OCI-LY1 (cell line): ENCODE data around the gene SIRT1.
A peak's percentile ranks its signal among the peaks of the same experiment; 100 is the strongest.
"Not testable (repeated sequence)": the region's sequence is repeated elsewhere in the genome, so short reads cannot be mapped to it uniquely, and the experiment has no call there.

Source experiments
- H2AFZ ChIP-seq: fragments of 200-600 bp; sonication (generic), shearing (Covaris generic); 2 replicates; pipeline ENCODE4 v1.6.0; 2014; ENCODE audit warnings: antibody characterized with exemption, mild to moderate bottlenecking, low read length
- H3F3A ChIP-seq: fragments of 200-600 bp; sonication (generic), shearing (Covaris generic); 2 replicates; pipeline ENCODE4 v1.6.0; 2014; ENCODE audit warnings: mild to moderate bottlenecking, antibody characterized with exemption, low read length, moderate library complexity; ENCODE audit not compliant: insufficient read depth
- H3K27ac ChIP-seq: fragments of 200-600 bp; sonication (generic); 2 replicates; pipeline ENCODE4 v1.5.1; 2014; ENCODE audit warnings: low read length, mixed run types, mild to moderate bottlenecking, low read depth; ENCODE audit not compliant: poor library complexity, severe bottlenecking
- H3K27me3 ChIP-seq: fragments of 200-600 bp; sonication (generic); 2 replicates; pipeline ENCODE4 v1.6.0; 2014; ENCODE audit warnings: antibody characterized with exemption, mild to moderate bottlenecking, low read length, moderate library complexity; ENCODE audit not compliant: insufficient read depth
- H3K36me3 ChIP-seq: fragments of 200-600 bp; sonication (generic); 2 replicates; pipeline ENCODE4 v1.6.1; 2014; ENCODE audit warnings: mild to moderate bottlenecking, antibody characterized with exemption, low read length, moderate library complexity, mixed read lengths; ENCODE audit not compliant: insufficient read depth
- H3K4me1 ChIP-seq: fragments of 200-600 bp; sonication (generic); 2 replicates; pipeline ENCODE4 v1.5.1; 2014; ENCODE audit warnings: mild to moderate bottlenecking, low read length, moderate library complexity; ENCODE audit not compliant: insufficient read depth, severe bottlenecking
- H3K4me2 ChIP-seq: fragments of 200-600 bp; sonication (generic), shearing (Covaris generic); 2 replicates; pipeline ENCODE4 v1.6.1; 2014; ENCODE audit warnings: low read length
- H3K4me3 ChIP-seq: fragments of 200-600 bp; sonication (generic); 2 replicates; pipeline ENCODE4 v1.5.1; 2014; ENCODE audit warnings: low read length, low read depth, mild to moderate bottlenecking, mixed read lengths; ENCODE audit not compliant: poor library complexity, severe bottlenecking
- H3K79me2 ChIP-seq: fragments of 200-600 bp; shearing (Covaris generic); 2 replicates; pipeline ENCODE4 v1.6.1; 2016; ENCODE audit warnings: mixed run types, low read length, mixed read lengths; ENCODE audit not compliant: insufficient read depth
- H3K9ac ChIP-seq: fragments of 200-600 bp; sonication (generic), shearing (Covaris generic); 2 replicates; pipeline ENCODE4 v1.6.1; 2014; ENCODE audit warnings: mild to moderate bottlenecking, low read length, mixed read lengths
- H3K9me2 ChIP-seq: fragments of 200-600 bp; sonication (generic), shearing (Covaris generic); 2 replicates; pipeline ENCODE4 v1.6.1; 2014; ENCODE audit warnings: low read depth, mild to moderate bottlenecking, low read length, mixed read lengths
- H3K9me3 ChIP-seq: fragments of 200-600 bp; shearing (Covaris generic); 2 replicates; pipeline ENCODE4 v1.6.1; 2014; ENCODE audit warnings: low read length, mixed read lengths
- H4K20me1 ChIP-seq: fragments of 200-600 bp; sonication (generic), shearing (Covaris generic); 2 replicates; pipeline ENCODE4 v1.6.0; 2016; ENCODE audit warnings: mild to moderate bottlenecking, low read length; ENCODE audit not compliant: insufficient read depth
- EZH2 ChIP-seq: fragments of 200-600 bp; sonication (generic), shearing (Covaris generic); IDR thresholded peaks from 2 replicates; pipeline ENCODE4 v1.8.0; 2017; ENCODE audit warnings: borderline replicate concordance, mixed run types, mild to moderate bottlenecking, antibody characterized with exemption, low read length, moderate library complexity, mixed read lengths
- TF ChIP-seq, protein P1 (sequence below): fragments of 200-600 bp; sonication (generic), shearing (Covaris generic); IDR thresholded peaks from 2 replicates; pipeline ENCODE4 v1.5.1; 2017; ENCODE audit warnings: mild to moderate bottlenecking, antibody characterized with exemption, low read length, moderate library complexity, mixed read lengths

Gene SIRT1

DNA sequence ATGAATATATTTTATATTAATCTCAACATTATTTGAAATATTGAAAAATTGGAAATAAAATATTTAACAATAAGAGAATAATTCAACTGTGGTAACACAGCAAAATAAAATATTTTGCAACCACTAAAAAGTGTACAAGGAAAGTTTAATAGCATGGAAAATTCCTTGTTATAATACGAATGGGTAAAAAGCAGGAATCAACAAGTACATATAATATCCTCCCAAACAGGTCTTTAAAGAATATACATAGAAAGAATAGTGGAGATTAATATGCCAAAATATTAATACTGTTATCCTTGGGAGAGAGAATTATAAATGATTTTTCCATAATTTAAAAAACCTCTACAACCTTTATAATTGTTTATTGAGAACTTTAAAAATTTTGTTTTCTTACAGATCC is 47.5 kb upstream of the SIRT1 start:
- H3K4me2 ChIP-seq, result peak overlapping the region; percentile 91
- no peak overlapping the region for H3K27ac ChIP-seq
- 0 out of 2 replicates have a peak overlapping the region, but pooled peaks have one; percentile 76 for H2AFZ ChIP-seq
- H3F3A ChIP-seq, result no peaks in the 10 kb centered on the region
- no peaks in the 10 kb centered on the region for H3K36me3 ChIP-seq
- peaks cover 6% of the 10 kb centered on the region; the same call in 1 of the 2 replicates for H3K9me3 ChIP-seq
- peak overlapping the region; percentile 71 for H3K4me3 ChIP-seq
- H3K27me3 ChIP-seq, result no peaks in the 10 kb centered on the region
- H3K79me2 ChIP-seq, result peaks cover 10% of the 10 kb centered on the region
- no peak for TF ChIP-seq EZH2
- TF ChIP-seq, protein P1, sequence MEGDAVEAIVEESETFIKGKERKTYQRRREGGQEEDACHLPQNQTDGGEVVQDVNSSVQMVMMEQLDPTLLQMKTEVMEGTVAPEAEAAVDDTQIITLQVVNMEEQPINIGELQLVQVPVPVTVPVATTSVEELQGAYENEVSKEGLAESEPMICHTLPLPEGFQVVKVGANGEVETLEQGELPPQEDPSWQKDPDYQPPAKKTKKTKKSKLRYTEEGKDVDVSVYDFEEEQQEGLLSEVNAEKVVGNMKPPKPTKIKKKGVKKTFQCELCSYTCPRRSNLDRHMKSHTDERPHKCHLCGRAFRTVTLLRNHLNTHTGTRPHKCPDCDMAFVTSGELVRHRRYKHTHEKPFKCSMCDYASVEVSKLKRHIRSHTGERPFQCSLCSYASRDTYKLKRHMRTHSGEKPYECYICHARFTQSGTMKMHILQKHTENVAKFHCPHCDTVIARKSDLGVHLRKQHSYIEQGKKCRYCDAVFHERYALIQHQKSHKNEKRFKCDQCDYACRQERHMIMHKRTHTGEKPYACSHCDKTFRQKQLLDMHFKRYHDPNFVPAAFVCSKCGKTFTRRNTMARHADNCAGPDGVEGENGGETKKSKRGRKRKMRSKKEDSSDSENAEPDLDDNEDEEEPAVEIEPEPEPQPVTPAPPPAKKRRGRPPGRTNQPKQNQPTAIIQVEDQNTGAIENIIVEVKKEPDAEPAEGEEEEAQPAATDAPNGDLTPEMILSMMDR, result no peak
- peak overlapping the region; percentile 73 for H3K9ac ChIP-seq
- no peaks in the 10 kb centered on the region for H4K20me1 ChIP-seq
- no peaks in the 10 kb centered on the region for H3K9me2 ChIP-seq
- peaks cover 25% of the 10 kb centered on the region for H3K4me1 ChIP-seq

DNA sequence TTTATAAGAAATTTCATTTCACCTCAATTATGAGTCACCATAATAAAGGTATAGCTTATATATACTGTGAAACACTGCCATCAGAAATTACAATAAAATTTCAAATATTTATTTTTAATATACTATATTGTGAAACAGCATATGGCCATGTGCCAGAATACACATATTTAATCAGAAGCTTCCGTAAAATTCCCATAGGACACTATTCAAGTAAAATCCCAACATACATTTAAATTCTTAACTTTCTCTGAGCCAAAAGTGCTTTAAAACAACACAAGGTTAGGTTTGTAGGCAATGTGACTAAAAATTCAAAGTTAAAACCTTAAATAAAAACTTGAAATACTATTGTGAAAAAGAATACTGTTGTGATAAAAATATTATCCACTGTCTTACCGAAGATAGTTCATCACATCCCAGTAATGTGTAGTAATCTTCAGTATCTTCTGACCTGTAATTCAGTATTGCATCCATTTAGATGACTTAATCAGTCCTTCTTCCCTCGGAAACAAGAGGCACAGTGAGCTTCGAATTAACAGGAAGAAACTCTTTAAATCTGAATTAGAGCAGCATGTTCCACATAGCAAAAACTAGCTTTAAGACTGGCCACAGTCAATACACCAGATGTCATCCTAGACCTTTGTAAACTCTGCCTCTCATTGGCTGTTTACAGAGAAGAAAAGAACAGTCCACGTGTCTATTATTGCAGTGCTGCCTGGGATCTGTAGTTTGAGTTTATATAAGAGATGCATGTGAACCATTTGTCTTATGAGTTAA is 46.7 kb upstream of the SIRT1 start, which contains the start of gene DNAJC12:
TSS of gene DNAJC12 (minus strand) at position 648 of the 774 bp plus-strand sequence. CDS start at position 471, 177 bp downstream.
- H2AFZ ChIP-seq, result peak within 1 kb of the TSS; percentile 76; the same call in 1 of the 2 replicates
- H3K4me2 ChIP-seq, result peak within 1 kb of the TSS; percentile 91
- H3F3A ChIP-seq, result no peaks in the 10 kb centered on the region
- H3K27ac ChIP-seq, result peak within 1 kb of the TSS; percentile 40
- peaks cover 25% of the 10 kb centered on the region for H3K4me1 ChIP-seq
- H3K27me3 ChIP-seq, result no peaks in the 10 kb centered on the region
- no peaks in the 10 kb centered on the region for H3K9me2 ChIP-seq
- H4K20me1 ChIP-seq, result no peaks in the 10 kb centered on the region
- H3K79me2 ChIP-seq, result peaks cover 10% of the 10 kb centered on the region
- TF ChIP-seq, protein P1, result no peak
- TF ChIP-seq EZH2, result no peak
- H3K36me3 ChIP-seq, result no peaks in the 10 kb centered on the region
- peak within 1 kb of the TSS; percentile 71 for H3K4me3 ChIP-seq
- H3K9me3 ChIP-seq, result peaks cover 6% of the 10 kb centered on the region; the same call in 1 of the 2 replicates
- H3K9ac ChIP-seq, result peak within 1 kb of the TSS; percentile 73

DNA sequence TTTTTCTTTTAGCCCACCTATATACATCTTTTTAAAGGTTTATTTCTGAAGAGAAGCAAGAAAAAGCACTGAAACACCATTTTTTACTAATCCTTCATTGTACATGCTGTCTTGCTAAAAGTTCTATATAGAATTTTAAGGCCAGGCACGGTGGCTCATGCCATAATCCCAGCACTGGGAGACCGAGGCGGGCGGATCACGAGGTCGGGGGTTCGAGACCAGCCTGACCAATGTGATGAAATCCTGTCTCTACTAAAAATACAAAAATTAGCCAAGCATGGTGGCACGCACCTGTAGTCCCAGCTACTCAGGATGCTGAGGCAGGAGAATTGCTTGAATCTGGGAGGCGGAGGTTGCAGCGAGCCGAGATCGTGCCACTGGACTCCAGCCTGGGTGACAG is 44.9 kb upstream of the SIRT1 start:
- H3K4me3 ChIP-seq, H3K4me2 ChIP-seq, H3F3A ChIP-seq, H3K9me3 ChIP-seq, H4K20me1 ChIP-seq, H3K27ac ChIP-seq, H3K36me3 ChIP-seq, H3K9me2 ChIP-seq, H3K27me3 ChIP-seq, H3K9ac ChIP-seq: not testable (repeated sequence)
- peaks cover 24% of the 10 kb centered on the region for H3K4me1 ChIP-seq
- H3K79me2 ChIP-seq, result peaks cover 10% of the 10 kb centered on the region
- 0 out of 2 replicates have a peak overlapping the region, but pooled peaks have one; percentile 23 for H2AFZ ChIP-seq
